Thoracic aorta (tissue), 2 donors: ENCODE results near the gene SNRNP25. TPM values are rescaled to one million over a fixed set of nuclear protein-coding genes. Genes with fewer than 3 reads are reported as not detected.

Source experiments
- ATAC-seq: fragments of 150-250 bp; one replicate; pipeline ENCODE4 v1.8.0; 2017; ENCODE audit warnings: low read depth; ENCODE audit not compliant: insufficient number of reproducible peaks, low FRiP score
- DNase-seq: peaks from one replicate; pipeline ENCODE4 v3.0.0-alpha.2; 2020; ENCODE audit warnings: low spot score
- H3K27ac ChIP-seq, 2 donors: fragments of 200-600 bp; sonication (generic); 1 replicate in 1 of 2; 2 replicates in 1 of 2; pipeline ENCODE4 v1.5.1; 2016; ENCODE audit warnings: mild to moderate bottlenecking in 2 of 2, moderate library complexity in 2 of 2
- H3K27me3 ChIP-seq: fragments of 200-600 bp; sonication (generic); replicated peaks from 2 replicates; pipeline ENCODE4 v1.6.0; 2016; ENCODE audit warnings: mild to moderate bottlenecking; ENCODE audit not compliant: insufficient read depth
- H3K36me3 ChIP-seq: fragments of 200-600 bp; sonication (generic); one replicate; pipeline ENCODE4 v1.5.1; 2016
- H3K4me1 ChIP-seq, 2 donors: fragments of 200-600 bp; sonication (generic); 1 replicate in 1 of 2; 2 replicates in 1 of 2; pipeline versions ENCODE4 v1.5.1 to v1.6.0; 2016; ENCODE audit warnings: low read depth in 2 of 2, mild to moderate bottlenecking in 1 of 2; ENCODE audit not compliant: control insufficient read depth in 1 of 2
- H3K4me3 ChIP-seq: fragments of 200-600 bp; sonication (generic); 2 replicates; pipeline ENCODE4 v1.5.1; 2016; ENCODE audit warnings: mild to moderate bottlenecking
- H3K9me3 ChIP-seq: fragments of 200-600 bp; sonication (generic); 2 replicates; pipeline ENCODE4 v1.5.1; 2016
- total RNA-seq, 2 donors: library from RNA; depleted of rRNA; stranded (reverse); fragments of >200 nt; gene quantifications; one replicate each; pipeline versions ENCODE4 v1.1.0 to v1.2.3, GENCODE V29; 2016
- TF ChIP-seq, protein P1 (sequence below): fragments of 200-600 bp; sonication (generic); IDR thresholded peaks from one replicate; pipeline ENCODE4 v1.5.1; 2019; ENCODE audit warnings: antibody characterized with exemption

SNRNP25 gene
- total RNA-seq, 2 donors from 2014 or later = 6.1 to 16.4 TPM

- DNase-seq (no peak), ATAC-seq (no peak)
- peaks cover 39 to 64% of the 10 kb centered on the region in 2 donors for H3K4me1 ChIP-seq
- no peak overlapping the region for H3K27ac ChIP-seq
- H3K36me3 ChIP-seq = peaks cover 26% of the 10 kb centered on the region
- no peak overlapping the region for H3K4me3 ChIP-seq
- H3K9me3 ChIP-seq = no peaks in the 10 kb centered on the region
- TF ChIP-seq, protein P1, sequence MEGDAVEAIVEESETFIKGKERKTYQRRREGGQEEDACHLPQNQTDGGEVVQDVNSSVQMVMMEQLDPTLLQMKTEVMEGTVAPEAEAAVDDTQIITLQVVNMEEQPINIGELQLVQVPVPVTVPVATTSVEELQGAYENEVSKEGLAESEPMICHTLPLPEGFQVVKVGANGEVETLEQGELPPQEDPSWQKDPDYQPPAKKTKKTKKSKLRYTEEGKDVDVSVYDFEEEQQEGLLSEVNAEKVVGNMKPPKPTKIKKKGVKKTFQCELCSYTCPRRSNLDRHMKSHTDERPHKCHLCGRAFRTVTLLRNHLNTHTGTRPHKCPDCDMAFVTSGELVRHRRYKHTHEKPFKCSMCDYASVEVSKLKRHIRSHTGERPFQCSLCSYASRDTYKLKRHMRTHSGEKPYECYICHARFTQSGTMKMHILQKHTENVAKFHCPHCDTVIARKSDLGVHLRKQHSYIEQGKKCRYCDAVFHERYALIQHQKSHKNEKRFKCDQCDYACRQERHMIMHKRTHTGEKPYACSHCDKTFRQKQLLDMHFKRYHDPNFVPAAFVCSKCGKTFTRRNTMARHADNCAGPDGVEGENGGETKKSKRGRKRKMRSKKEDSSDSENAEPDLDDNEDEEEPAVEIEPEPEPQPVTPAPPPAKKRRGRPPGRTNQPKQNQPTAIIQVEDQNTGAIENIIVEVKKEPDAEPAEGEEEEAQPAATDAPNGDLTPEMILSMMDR = no peak
- no peaks in the 10 kb centered on the region for H3K27me3 ChIP-seq
Observed at GRCh38 chr16:67183-67791, 13.7 kb downstream of the SNRNP25 start.

DNA sequence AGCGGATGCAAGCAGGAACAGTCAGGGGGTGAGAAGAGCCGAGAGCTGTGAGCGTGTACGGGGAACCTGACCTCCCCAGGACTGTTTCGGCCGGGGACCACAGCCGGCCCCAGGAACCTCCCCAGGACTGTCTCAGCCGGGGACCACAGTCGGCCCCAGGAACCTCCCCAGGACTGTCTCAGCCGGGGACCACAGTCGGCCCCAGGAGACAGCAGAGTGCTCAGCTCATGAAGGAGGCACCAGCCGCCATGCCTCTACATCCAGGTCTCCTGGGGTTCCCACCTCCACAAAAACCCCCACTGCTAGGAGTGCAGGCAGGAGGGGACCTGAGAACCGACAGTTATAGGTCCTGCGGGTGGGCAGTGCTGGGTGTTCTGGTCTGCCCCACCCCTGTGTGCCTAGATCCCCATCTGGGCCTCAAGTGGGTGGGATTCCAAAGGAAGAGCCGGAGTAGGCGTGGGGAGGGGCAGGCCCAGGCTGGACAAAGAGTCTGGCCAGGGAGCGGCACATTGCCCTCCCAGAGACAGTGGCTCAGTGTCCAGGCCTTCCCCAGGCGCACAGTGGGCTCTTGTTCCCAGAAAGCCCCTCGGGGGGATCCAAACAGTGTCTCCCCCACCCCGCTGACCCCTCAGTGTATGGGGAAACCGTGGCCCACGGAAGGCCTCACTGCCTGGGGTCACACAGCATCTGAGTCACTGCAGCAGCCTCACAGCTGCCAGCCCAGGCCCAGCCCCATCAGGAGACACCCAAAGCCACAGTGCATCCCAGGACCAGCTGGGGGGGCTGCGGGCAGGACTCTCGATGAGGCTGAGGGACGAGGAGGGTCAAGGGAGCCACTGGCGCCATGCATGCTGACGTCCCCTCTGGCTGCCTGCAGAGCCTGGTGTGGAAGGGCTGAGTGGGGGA lies 14.5 kb downstream of the SNRNP25 start:
- H3K9me3 ChIP-seq = no peaks in the 10 kb centered on the region
- peaks cover 18% of the 10 kb centered on the region for H3K36me3 ChIP-seq
- H3K27me3 ChIP-seq = no peaks in the 10 kb centered on the region
- TF ChIP-seq, protein P1 = no peak
- no peak overlapping the region for H3K4me3 ChIP-seq
- ATAC-seq (no peak), DNase-seq (no peak)
- H3K4me1 ChIP-seq = peaks cover 43 to 71% of the 10 kb centered on the region in 2 donors
- H3K27ac ChIP-seq = peak overlapping the region in 1 of 2 donors; percentile 18

GRCh38 chr16:69181-69580 lies 15.6 kb downstream of the SNRNP25 start:
- Histone ChIP-seq H3K4me1 (peaks cover 43 to 80% of the 10 kb centered on the region in 2 donors), H3K4me3 (no peak overlapping the region), H3K27ac (no peak overlapping the region), H3K36me3 (peaks cover 7% of the 10 kb centered on the region), H3K9me3 (no peaks in the 10 kb centered on the region), H3K27me3 (no peaks in the 10 kb centered on the region)
- TF ChIP-seq, protein P1 = no peak
- DNase-seq (no peak), ATAC-seq (no peak)

DNA sequence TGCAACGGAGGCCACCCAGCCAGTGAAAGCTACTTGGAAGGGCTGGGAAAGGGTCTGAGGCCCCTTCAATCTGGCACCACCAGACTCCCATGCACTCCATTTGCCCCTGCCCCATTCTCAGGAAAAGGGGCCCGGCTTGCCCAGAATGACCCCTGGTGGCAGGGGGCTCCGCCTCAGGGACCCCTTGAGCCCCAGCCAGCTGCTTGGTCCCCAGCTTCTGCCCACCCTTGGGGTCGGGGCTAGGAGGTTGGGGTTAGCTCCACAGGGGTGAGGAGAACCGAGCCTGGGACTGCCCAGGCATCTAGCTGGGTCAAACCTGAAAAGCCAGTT lies 17.5 kb downstream of the SNRNP25 start:
- Histone ChIP-seq H3K4me3 (peak overlapping the region; percentile 79), H3K9me3 (no peaks in the 10 kb centered on the region), H3K27me3 (no peaks in the 10 kb centered on the region), H3K27ac (peak overlapping the region; percentile 87 to 89), H3K4me1 (peaks cover 42 to 83% of the 10 kb centered on the region in 2 donors), H3K36me3 (no peaks in the 10 kb centered on the region)
- ATAC-seq = no peak
- DNase-seq = no peak
- TF ChIP-seq, protein P1 = no peak
